Choroid plexus epithelial cell (primary cell): Measurements from ENCODE around the gene SATB1.
A peak's percentile ranks its signal among the peaks of the same experiment; 100 is the strongest.

ENCODE experiments used
- DNase-seq: peaks from one replicate; pipeline ENCODE4 v3.0.0-alpha.2; 2010; ENCODE audit warnings: low read depth
- H3K4me3 ChIP-seq: 2 replicates; pipeline ENCODE4 v1.5.1; 2011; ENCODE audit warnings: low read depth, mild to moderate bottlenecking, control low read depth, low read length, moderate library complexity
- CTCF ChIP-seq: conservative IDR thresholded peaks from 2 replicates; pipeline ENCODE4 v1.5.1; 2011; ENCODE audit warnings: low read depth, mild to moderate bottlenecking, control low read depth, inconsistent platforms, low read length, moderate library complexity

The SATB1 gene

DNA sequence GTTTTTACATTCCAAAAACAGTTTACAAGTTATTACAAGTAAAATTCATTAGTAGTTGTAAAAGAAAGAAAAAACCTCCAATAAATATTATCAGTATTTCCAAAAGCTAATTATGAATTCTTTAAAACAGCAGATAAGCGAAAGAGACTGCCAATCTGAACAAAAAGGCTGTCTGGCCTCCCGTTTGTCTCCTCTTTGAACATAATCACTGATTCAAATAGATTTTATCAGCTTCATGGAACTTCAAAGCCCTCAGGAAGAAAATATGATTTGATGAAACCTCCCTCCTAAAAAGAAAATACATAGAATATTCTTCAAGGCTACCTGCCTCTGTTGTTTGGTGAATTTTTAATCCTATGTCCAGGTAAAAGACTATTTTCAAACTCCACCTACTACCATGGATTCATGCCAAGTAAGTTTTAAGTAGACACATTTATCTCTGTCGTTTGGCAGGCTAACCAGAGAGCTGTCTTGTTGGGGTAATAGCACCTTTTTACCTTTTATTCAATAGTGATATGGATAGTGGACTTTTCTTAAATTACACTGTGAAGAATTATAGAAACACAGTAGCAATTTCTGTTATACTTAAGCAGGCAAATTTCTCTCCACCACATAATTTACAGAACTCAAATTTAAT is 35.0 kb downstream of the SATB1 start:
- no peak for DNase-seq
- no peak for TF ChIP-seq CTCF
- no peak overlapping the region for H3K4me3 ChIP-seq

- peak; percentile 63 for TF ChIP-seq CTCF
- peak; percentile 22 for DNase-seq
- H3K4me3 ChIP-seq, result no peak overlapping the region
Measured at GRCh38 chr3:18389108-18389733, 35.9 kb downstream of the SATB1 start.

- no peak for DNase-seq
- H3K4me3 ChIP-seq, result no peak overlapping the region
- no peak for TF ChIP-seq CTCF
Measured at GRCh38 chr3:18386274-18386890, 38.8 kb downstream of the SATB1 start.

GRCh38 chr3:18385706-18386105 is 39.4 kb downstream of the SATB1 start:
- TF ChIP-seq CTCF, result no peak
- H3K4me3 ChIP-seq, result no peak overlapping the region

GRCh38 chr3:18382760-18383369 is 42.3 kb downstream of the SATB1 start:
- no peak for TF ChIP-seq CTCF
- no peak for DNase-seq
- H3K4me3 ChIP-seq, result no peak overlapping the region

More at GRCh38 chr3:18385706-18386105, 39.4 kb downstream of the SATB1 start:
- DNase-seq, result no peak

- no peak overlapping the region for H3K4me3 ChIP-seq
- no peak for DNase-seq
- no peak for TF ChIP-seq CTCF
Measured at GRCh38 chr3:18379647-18380046, 45.5 kb downstream of the SATB1 start.
